ENCODE measurements around the gene TPT1. TPM values are rescaled to one million over a fixed set of nuclear protein-coding genes. Genes with fewer than 3 reads are reported as not detected.
"Not testable (repeated sequence)": the region's sequence is repeated elsewhere in the genome, so short reads cannot be mapped to it uniquely, and the experiment has no call there.

Gene TPT1
- total RNA-seq, 1 experiment from 2014 or later = 1,642 TPM

GRCh38 chr13:45299194-45299593, 41.8 kb downstream of the TPT1 start:
- Histone ChIP-seq H3K4me1 (replicated peaks) (no peaks in the 10 kb centered on the region), H3K27me3 (replicated peaks) (no peaks in the 10 kb centered on the region), H3K9me3 (replicated peaks) (no peaks in the 10 kb centered on the region), H3K27ac (no peak overlapping the region), H3K36me3 (no peaks in the 10 kb centered on the region), H3K4me3 (no peak overlapping the region)
- DNase-seq (ENCODE audit: low read depth in 1 of 2, low spot score in 2 of 2) = no peak

GRCh38 chr13:45298550-45298949, 42.4 kb downstream of the TPT1 start:
- H3K27ac ChIP-seq; DNase-seq (ENCODE audit: low read depth in 1 of 2, low spot score in 2 of 2); H3K9me3 ChIP-seq (replicated peaks); H3K4me1 ChIP-seq (replicated peaks); H3K4me3 ChIP-seq; H3K27me3 ChIP-seq (replicated peaks); H3K36me3 ChIP-seq: not testable (repeated sequence)

- no peak for DNase-seq (ENCODE audit: low read depth in 1 of 2, low spot score in 2 of 2)
- Histone ChIP-seq H3K4me1 (replicated peaks) (no peaks in the 10 kb centered on the region), H3K36me3 (no peaks in the 10 kb centered on the region), H3K27ac (no peak overlapping the region), H3K9me3 (replicated peaks) (no peaks in the 10 kb centered on the region), H3K4me3 (no peak overlapping the region), H3K27me3 (replicated peaks) (no peaks in the 10 kb centered on the region)
Measured at GRCh38 chr13:45298206-45298505, 42.8 kb downstream of the TPT1 start.

- no peaks in the 10 kb centered on the region for H3K36me3 ChIP-seq
- H3K27me3 ChIP-seq (replicated peaks) = no peaks in the 10 kb centered on the region
- no peak overlapping the region for H3K27ac ChIP-seq
- no peak for DNase-seq (ENCODE audit: low read depth in 1 of 2, low spot score in 2 of 2)
- H3K4me3 ChIP-seq = no peak overlapping the region
- H3K9me3 ChIP-seq (replicated peaks) = no peaks in the 10 kb centered on the region
- H3K4me1 ChIP-seq (replicated peaks) = no peaks in the 10 kb centered on the region
Measured at GRCh38 chr13:45297456-45298205, 43.4 kb downstream of the TPT1 start.

GRCh38 chr13:45296259-45296658, 44.7 kb downstream of the TPT1 start:
- no peak for DNase-seq (ENCODE audit: low read depth in 1 of 2, low spot score in 2 of 2)

GRCh38 chr13:45295536-45295935, 45.4 kb downstream of the TPT1 start:
- Histone ChIP-seq H3K27ac (no peak overlapping the region), H3K4me3 (no peak overlapping the region), H3K4me1 (replicated peaks) (no peaks in the 10 kb centered on the region), H3K9me3 (replicated peaks) (no peaks in the 10 kb centered on the region), H3K27me3 (replicated peaks) (no peaks in the 10 kb centered on the region), H3K36me3 (no peaks in the 10 kb centered on the region)
- DNase-seq (ENCODE audit: low read depth in 1 of 2, low spot score in 2 of 2) = no peak

More at GRCh38 chr13:45296259-45296658, 44.7 kb downstream of the TPT1 start:
- Histone ChIP-seq H3K9me3 (replicated peaks) (no peaks in the 10 kb centered on the region), H3K4me1 (replicated peaks) (no peaks in the 10 kb centered on the region), H3K4me3 (no peak overlapping the region), H3K36me3 (no peaks in the 10 kb centered on the region), H3K27me3 (replicated peaks) (no peaks in the 10 kb centered on the region), H3K27ac (no peak overlapping the region)

- Histone ChIP-seq H3K27ac (no peak overlapping the region), H3K4me3 (no peak overlapping the region), H3K27me3 (replicated peaks) (no peaks in the 10 kb centered on the region), H3K36me3 (no peaks in the 10 kb centered on the region), H3K4me1 (replicated peaks) (no peaks in the 10 kb centered on the region), H3K9me3 (replicated peaks) (no peaks in the 10 kb centered on the region)
- DNase-seq (ENCODE audit: low read depth in 1 of 2, low spot score in 2 of 2) = no peak
Measured at GRCh38 chr13:45292176-45292575, 48.8 kb downstream of the TPT1 start.

GRCh38 chr13:45289936-45290563, 50.9 kb downstream of the TPT1 start:
- Histone ChIP-seq H3K27me3 (replicated peaks) (no peaks in the 10 kb centered on the region), H3K4me3 (no peak overlapping the region), H3K9me3 (replicated peaks) (no peaks in the 10 kb centered on the region), H3K27ac (no peak overlapping the region), H3K4me1 (replicated peaks) (no peaks in the 10 kb centered on the region), H3K36me3 (no peaks in the 10 kb centered on the region; the same call in 1 of the 2 replicates)
- DNase-seq (ENCODE audit: low read depth in 1 of 2, low spot score in 2 of 2) = no peak

Other genes with a start within 250 kb of the TPT1 start
- gene GTF2F2, start 220.7 kb downstream of the TPT1 start, total RNA-seq (2014; rRNA removed; shearing (Covaris generic)) = 35.0 and 37.7 TPM in 2 replicates
- gene KCTD4, start 140.1 kb downstream of the TPT1 start, total RNA-seq (2014; rRNA removed; shearing (Covaris generic)) = 0.08 TPM in 1 of 2 replicates, not detected in the other
- gene SLC25A30, start 77.2 kb upstream of the TPT1 start, total RNA-seq (2014; rRNA removed; shearing (Covaris generic)) = 6.7 and 10.2 TPM in 2 replicates
- 23.3 and 24.5 TPM in 2 replicates for gene COG3, start 123.8 kb upstream of the TPT1 start, total RNA-seq (2014; rRNA removed; shearing (Covaris generic))